Upper lobe of right lung (tissue), 1 donor: Measurements from ENCODE around the gene ZNRF3. TPM values are rescaled to one million over a fixed set of nuclear protein-coding genes. Genes with fewer than 3 reads are reported as not detected.

Experiments used
- ATAC-seq: fragments of 200-7000 bp; cut with Tn5 transposase; one replicate; pipeline ENCODE4 v1.9.1; 2020; ENCODE audit warnings: mild to moderate bottlenecking, moderate library complexity
- DNase-seq: peaks from one replicate; pipeline ENCODE4 v3.0.0-alpha.2; 2020
- H3K27ac ChIP-seq: fragments of 200-600 bp; one replicate; pipeline ENCODE4 v1.8.0; 2022
- H3K27me3 ChIP-seq: fragments of 200-600 bp; one replicate; pipeline ENCODE4 v1.8.0; 2022; ENCODE audit warnings: mild to moderate bottlenecking
- H3K36me3 ChIP-seq: fragments of 200-600 bp; one replicate; pipeline ENCODE4 v1.8.0; 2022
- H3K4me1 ChIP-seq: fragments of 200-600 bp; one replicate; pipeline ENCODE4 v1.8.0; 2022
- H3K4me3 ChIP-seq: fragments of 200-600 bp; one replicate; pipeline ENCODE4 v1.8.0; 2022; ENCODE audit warnings: mild to moderate bottlenecking
- H3K9me3 ChIP-seq: fragments of 200-600 bp; one replicate; pipeline ENCODE4 v1.8.0; 2022
- intact Hi-C: fragments of 100-400 bp; cut with DNase I; formaldehyde crosslinking; loops from one replicate; pipeline ENCODE4 v1.11.0; 2022
- total RNA-seq: library from RNA; stranded (reverse); fragmentation: NEBNext Ultra II Directional; extraction: Animal tissue kit (Norgen Biotek cat#: 25700); gene quantifications from one replicate; pipeline ENCODE4 v1.2.1, GENCODE V29; 2021
- TF ChIP-seq, protein P1 (sequence below): fragments of 200-600 bp; IDR thresholded peaks from one replicate; pipeline ENCODE4 v1.8.0; 2022; ENCODE audit warnings: antibody characterized with exemption
- donor health status: DM: no; HTN: yes; CAD: no; lungs with severe emphysema.

ZNRF3 gene
- total RNA-seq, 1 donor from 2014 or later, result 15.8 TPM

DNA sequence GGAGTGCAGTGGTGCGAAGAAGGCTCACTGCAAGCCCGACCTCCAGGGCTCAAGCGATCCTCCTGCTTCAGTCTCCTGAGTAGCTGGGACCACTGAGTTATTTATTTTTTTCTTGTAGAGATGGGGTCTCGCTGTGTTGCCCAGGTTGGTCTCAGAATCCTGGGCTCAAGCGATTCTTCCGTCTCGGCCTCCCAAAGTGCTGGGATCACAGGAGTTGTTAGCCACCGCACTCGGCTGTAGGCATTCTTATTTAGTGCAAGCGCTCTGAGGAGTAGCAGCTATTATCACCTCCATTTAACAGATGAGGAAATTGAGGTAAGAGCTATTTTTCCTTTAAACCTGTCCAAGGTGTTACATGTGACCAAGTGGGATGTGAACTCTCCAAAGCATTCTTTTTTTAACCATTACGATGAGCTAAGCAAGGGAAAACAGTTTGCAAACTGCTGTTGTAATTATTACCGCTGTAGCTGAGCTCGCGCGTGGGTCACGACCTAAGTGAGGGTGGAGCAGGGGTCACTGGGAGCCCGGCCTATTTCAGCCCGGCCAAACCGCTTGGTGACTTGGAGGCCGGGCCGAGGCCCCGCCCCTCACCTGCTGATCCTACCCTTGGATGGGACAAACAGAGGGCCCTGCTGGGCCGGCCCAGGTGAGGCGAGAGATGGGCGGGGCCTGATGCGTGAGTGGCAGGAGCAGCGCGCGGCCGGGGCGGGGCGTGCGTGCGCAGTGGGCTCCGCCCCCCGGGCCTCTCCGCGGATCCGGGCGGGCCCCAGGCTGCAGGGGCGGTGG is 189.0 kb downstream of the ZNRF3 start:
- Histone ChIP-seq H3K4me1 (peaks cover 26% of the 10 kb centered on the region), H3K27ac (no peak overlapping the region), H3K36me3 (no peaks in the 10 kb centered on the region), H3K4me3 (peak overlapping the region; percentile 53), H3K27me3 (no peaks in the 10 kb centered on the region), H3K9me3 (no peaks in the 10 kb centered on the region)
- intact Hi-C loops, result no loop called here
- DNase-seq (peak; percentile 97), ATAC-seq (peak; percentile 97)
- TF ChIP-seq, protein P1, sequence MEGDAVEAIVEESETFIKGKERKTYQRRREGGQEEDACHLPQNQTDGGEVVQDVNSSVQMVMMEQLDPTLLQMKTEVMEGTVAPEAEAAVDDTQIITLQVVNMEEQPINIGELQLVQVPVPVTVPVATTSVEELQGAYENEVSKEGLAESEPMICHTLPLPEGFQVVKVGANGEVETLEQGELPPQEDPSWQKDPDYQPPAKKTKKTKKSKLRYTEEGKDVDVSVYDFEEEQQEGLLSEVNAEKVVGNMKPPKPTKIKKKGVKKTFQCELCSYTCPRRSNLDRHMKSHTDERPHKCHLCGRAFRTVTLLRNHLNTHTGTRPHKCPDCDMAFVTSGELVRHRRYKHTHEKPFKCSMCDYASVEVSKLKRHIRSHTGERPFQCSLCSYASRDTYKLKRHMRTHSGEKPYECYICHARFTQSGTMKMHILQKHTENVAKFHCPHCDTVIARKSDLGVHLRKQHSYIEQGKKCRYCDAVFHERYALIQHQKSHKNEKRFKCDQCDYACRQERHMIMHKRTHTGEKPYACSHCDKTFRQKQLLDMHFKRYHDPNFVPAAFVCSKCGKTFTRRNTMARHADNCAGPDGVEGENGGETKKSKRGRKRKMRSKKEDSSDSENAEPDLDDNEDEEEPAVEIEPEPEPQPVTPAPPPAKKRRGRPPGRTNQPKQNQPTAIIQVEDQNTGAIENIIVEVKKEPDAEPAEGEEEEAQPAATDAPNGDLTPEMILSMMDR, result no peak

DNA sequence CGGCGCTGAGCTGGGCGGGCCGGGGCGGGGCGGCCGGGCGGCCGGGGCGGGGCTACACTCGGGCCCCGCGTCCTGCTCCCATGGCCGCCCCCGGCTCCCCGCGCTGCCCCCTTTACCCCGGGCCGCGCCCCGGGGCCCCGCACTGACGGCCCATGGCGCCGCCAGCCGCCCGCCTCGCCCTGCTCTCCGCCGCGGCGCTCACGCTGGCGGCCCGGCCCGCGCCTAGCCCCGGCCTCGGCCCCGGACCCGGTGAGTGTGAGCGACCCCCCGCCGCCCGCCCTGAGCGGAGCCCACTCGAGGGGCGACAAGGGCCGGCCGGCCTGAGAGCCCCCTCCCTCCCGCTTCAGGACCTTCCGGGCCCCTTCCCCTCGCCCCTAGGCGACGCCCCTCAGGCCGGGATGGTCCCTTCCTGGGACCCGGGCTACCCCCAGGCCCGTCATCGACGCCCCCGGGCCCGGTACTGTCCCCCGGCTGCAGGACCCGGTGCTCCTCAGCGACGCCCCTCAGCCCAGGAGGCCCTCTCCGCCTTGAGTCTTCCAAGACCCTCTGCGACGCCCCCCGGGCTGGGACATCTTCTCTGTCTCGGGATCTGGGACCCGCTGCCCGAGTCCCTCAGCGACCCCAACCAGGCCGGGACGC is 189.7 kb downstream of the ZNRF3 start, which contains the start of gene KREMEN1:
Gene KREMEN1, plus strand, starts transcription at position 57 of the 639 bp plus-strand sequence. Its CDS starts 96 bp downstream, at position 153.
- peak within 1 kb of the TSS; percentile 76 for H3K4me3 ChIP-seq
- intact Hi-C loops, result no loop called here
- H3K27ac ChIP-seq, result peak within 1 kb of the TSS; percentile 68
- TF ChIP-seq, protein P1, result no peak
- no peak for ATAC-seq
- DNase-seq, result peak; percentile 69
- H3K4me1 ChIP-seq, result peaks cover 26% of the 10 kb centered on the region
- H3K9me3 ChIP-seq, result no peaks in the 10 kb centered on the region
- H3K36me3 ChIP-seq, result no peaks in the 10 kb centered on the region
- H3K27me3 ChIP-seq, result no peaks in the 10 kb centered on the region

DNA sequence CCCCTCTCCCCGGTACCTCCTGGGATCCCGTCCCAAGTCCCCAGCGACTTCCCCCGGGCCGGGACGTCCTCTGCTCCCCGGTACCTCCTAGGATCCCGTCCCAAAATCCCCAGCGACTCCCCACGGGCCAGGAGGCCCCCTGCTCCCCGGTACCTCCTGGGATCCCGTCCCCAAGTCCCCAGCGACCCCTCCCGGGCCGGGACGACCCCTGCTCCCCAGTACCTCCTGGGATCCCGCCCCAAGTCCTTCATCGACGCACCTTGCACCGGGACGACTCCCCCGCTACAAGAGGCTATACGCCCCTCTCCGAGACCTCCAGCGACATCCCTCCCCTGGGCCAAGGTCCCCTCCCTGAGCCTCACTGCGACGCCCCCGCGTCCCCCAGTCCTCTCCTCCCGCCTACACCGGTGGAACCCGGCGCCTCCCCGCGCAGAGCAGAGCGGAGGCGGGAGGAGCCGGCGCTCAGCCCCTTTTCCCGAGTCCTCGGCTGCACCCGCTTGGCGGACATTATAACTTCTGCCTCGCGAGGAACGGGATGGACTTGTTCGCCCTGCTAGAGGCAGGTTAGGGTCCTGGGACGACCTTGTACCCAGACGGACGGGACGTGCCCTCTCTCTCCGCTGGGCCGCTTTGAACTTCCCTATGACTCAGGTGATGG is 190.4 kb downstream of the ZNRF3 start:
- intact Hi-C loops, result no loop called here
- Histone ChIP-seq H3K9me3 (no peaks in the 10 kb centered on the region), H3K4me3 (peak overlapping the region; percentile 76), H3K4me1 (peaks cover 26% of the 10 kb centered on the region), H3K27me3 (no peaks in the 10 kb centered on the region), H3K36me3 (no peaks in the 10 kb centered on the region), H3K27ac (peak overlapping the region; percentile 68)
- peak; percentile 80 for DNase-seq
- TF ChIP-seq, protein P1, result no peak
- ATAC-seq, result peak; percentile 54

DNA sequence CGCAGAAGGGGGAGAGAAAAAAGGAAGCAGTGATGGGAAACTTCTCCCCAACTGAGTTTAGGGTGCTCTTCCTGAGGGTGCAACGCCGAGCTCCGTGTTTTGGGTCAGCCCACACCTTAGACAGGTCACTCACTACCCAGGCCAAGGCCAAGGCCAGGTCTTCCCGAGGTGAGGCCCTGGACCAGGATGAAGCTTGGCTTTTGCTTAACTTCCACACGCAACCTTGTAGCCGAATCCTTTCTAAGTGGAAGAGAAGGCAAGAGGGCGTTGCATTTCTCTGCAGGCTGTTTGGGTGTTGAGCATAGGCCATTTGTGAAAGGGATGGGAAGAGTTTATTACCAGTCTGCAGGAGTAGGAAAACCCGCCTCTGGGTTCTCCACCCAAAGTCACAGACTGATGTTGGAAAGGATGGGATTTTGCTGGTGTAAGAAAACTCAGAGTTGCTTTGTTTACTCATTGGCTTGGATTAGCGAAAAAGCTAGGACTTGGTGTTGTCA is 191.0 kb downstream of the ZNRF3 start:
- Histone ChIP-seq H3K27me3 (no peaks in the 10 kb centered on the region), H3K27ac (peak overlapping the region; percentile 68), H3K9me3 (no peaks in the 10 kb centered on the region), H3K36me3 (no peaks in the 10 kb centered on the region), H3K4me3 (peak overlapping the region; percentile 76), H3K4me1 (peaks cover 26% of the 10 kb centered on the region)
- intact Hi-C loops, result no loop called here
- DNase-seq, result no peak
- ATAC-seq, result no peak
- TF ChIP-seq, protein P1, result no peak

DNA sequence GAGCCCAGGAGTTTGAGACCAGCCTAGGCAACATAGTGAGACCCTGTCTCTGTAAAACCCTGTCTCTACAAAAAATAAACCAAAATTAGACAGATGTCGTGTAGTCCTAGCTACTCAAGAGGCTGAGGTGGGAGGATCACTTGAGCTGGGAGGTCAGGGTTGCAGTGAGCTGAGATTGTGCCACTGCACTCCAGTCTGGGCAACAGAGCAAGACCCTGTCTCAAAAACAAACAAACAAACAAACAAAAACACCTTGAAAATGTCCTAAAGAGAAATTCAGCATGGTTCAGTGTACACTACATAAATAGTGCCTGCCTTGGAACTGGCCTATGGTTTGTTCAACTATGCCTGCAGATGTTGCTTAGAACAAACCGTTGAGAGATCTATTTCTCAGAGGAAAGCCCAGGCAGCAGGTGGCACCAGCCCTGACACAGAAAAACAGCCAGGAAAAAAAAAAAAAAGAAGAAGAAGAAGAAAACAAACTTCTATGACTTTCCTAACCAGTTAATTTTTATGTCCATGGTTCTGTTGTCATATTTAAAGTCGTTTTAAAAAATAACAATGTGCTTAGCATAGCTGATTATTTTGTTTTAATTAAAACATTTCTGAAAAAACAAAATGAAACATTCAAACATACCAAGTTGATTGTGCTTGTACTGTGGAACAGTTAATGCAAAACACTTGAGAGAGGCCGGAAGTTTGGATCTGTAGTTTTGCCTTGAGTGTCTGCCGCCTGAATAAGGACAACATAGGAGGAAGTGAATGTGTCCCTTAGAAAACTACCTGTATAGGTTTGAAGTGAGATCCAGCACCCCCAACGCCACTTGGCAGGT is 194.9 kb downstream of the ZNRF3 start:
- Histone ChIP-seq H3K9me3 (no peaks in the 10 kb centered on the region), H3K4me1 (peaks cover 35% of the 10 kb centered on the region), H3K27ac (peak overlapping the region; percentile 20), H3K27me3 (no peaks in the 10 kb centered on the region), H3K4me3 (no peak overlapping the region), H3K36me3 (no peaks in the 10 kb centered on the region)
- TF ChIP-seq, protein P1, result no peak
- DNase-seq (no peak), ATAC-seq (no peak)
- intact Hi-C loops, result no loop called here
